ENCODE measurements around the gene FRMD8. TPM values are rescaled to one million over a fixed set of nuclear protein-coding genes. Genes with fewer than 3 reads are reported as not detected.
"Not testable (repeated sequence)": the region's sequence is repeated elsewhere in the genome, so short reads cannot be mapped to it uniquely, and the experiment has no call there.

FRMD8 gene
- total RNA-seq, 1 donor from 2014 or later: 67.5 TPM

- no peak for DNase-seq (ENCODE audit: low read depth)
Observed at GRCh38 chr11:65393513-65394079, 7.2 kb downstream of the FRMD8 start.

DNA sequence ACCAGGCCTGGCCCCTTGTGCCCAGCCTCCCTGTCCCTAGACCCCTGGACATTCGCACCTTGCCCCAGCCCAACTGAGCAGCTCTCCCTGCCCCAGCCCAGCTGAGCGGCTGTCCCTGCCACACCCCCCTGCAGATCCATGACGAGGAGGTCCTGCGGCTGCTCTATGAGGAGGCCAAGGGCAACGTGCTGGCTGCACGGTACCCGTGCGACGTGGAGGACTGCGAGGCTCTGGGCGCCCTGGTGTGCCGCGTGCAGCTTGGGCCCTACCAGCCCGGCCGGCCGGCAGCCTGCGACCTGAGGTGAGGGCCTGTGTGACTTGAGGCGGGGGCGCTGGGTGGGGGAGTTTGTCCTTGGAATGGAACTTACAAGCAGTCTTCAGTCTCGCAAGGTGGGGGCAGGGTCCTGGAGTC, 7.7 kb downstream of the FRMD8 start:
- no peak for DNase-seq (ENCODE audit: low read depth)

- DNase-seq (ENCODE audit: low read depth): no peak
Observed at GRCh38 chr11:65395961-65396530, 9.6 kb downstream of the FRMD8 start.

GRCh38 chr11:65396769-65397745, 10.6 kb downstream of the FRMD8 start:
- no peak for DNase-seq (ENCODE audit: low read depth)

GRCh38 chr11:65398362-65398910, 12.0 kb downstream of the FRMD8 start:
- no peak for DNase-seq (ENCODE audit: low read depth)

DNA sequence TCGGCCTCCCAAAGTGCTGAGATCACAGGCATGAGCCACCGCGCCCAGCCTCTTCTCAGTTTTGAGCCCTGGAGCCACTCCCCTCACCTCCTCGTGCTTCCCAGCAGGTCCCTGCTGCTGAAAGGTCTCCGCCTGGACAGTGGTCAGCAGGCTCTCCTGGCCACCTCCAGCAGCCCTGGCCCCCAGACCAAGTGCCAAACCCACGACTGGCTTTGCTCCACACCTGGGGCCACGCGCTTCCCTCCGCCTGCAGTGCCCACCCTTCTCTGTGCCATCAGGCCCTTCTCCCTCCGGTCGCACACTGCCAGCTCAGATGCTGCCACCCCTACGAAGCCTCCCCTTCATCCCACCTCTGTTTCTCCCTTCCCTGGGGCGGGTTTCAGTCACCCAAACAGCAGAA, 12.8 kb downstream of the FRMD8 start:
- DNase-seq (ENCODE audit: low read depth): no peak

GRCh38 chr11:65399845-65400244, 13.4 kb downstream of the FRMD8 start:
- no peak for DNase-seq (ENCODE audit: low read depth)

DNA sequence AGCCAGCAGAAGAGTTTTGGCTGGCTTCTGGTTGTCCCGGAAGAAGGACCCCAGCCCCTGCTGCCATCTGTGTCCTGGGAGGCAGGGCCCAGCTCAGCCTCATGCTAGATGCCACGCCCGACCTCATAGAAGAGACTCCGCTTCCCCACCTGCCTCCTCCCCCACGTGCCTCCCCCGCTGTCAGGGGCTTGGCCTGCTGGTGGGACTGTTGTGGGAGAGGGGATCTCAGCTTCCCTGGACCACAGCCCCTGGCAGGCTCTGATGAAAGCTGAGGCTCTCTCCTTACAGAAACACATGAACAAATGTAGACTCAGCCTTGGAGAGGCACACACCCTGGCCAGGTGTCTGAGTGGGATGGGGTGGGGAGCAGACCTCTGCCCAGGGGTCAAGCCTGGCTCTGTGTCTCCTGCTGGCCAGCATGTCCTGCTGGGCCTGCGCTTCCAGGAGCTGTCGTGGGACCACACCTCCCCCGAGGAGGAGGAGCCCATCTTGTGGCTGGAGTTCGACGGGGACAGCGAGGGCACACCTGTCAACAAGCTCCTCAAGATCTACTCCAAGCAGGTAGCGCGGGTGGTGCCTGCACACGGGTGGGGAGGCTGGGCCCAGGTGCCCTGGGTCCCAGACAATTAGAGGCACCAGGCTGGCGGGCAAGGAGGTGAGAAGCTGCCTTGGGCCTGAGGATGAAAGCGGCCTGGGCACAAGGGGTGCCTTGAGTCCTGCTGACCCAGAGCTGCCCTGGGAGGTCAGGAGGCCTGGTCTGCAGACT, 14.1 kb downstream of the FRMD8 start:
- no peak for DNase-seq (ENCODE audit: low read depth)

- no peak for DNase-seq (ENCODE audit: low read depth)
Observed at GRCh38 chr11:65401073-65401802, 14.8 kb downstream of the FRMD8 start.

- DNase-seq (ENCODE audit: low read depth): no peak
Observed at GRCh38 chr11:65401803-65402248, 15.4 kb downstream of the FRMD8 start.

DNA sequence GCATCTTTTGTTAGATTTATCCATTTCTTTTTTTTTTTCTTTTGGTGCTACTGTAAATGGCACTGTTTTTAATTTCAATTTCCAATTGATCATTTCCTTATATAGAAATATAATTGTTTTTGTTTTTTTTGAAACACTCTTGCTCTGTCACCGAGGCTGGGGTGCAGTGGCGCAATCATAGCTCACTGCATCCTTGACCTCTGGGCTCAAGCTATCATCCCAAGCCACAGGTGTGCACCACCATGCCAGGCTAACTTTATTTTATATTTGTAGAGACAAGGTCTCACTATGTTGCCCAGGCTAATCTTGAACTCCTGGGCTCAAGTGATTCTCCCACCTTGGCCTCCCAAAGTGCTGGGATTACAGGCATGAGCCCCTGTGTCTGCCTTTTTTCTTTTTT, 16.4 kb downstream of the FRMD8 start:
- DNase-seq (ENCODE audit: low read depth): no peak

DNA sequence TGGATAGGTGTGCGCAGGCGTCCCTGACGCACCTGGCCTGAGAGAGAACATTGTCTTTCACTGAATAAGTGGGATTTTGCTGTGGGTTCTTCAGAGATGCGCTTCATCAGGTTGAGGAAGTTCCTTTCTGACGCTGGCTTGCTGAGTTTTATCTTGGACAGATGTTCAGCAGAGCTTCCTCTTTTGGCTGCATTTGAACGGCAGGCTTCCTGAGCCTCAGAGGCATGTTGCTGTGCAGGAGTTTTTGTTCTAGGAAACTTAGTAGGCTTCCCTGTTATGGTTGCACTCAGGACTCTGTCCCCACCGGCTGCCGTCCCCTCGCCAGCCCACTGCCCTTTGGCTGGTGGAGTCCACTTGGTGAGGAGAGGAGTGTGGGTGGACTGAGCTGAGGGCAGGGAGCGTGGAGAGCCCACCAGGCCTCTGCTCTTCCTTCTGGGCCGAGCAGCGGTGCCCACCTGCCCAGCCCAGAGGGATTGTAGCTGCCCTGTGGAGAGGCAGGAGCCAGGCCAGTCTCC, 17.2 kb downstream of the FRMD8 start:
- no peak for DNase-seq (ENCODE audit: low read depth)

DNA sequence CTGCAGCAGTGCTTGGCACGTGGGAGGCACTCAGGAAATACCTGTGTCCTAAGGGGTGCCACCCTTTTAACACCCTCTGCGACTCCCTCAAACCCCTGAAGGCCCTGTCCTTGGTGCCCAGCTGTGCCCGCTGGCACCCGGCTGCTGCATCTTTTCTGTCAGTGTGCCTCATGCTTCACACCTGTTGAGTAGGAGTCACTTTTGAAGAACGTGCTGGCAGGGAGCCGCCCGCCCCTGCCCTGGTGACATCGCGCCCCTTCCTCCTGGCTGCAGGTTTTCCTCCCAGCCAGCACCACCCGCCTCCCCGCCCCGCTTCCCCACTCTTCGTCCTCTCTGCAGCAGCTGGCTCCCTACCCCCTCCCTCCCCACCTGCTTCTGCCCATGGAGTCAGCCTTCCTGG, 17.8 kb downstream of the FRMD8 start:
- DNase-seq (ENCODE audit: low read depth): no peak

DNA sequence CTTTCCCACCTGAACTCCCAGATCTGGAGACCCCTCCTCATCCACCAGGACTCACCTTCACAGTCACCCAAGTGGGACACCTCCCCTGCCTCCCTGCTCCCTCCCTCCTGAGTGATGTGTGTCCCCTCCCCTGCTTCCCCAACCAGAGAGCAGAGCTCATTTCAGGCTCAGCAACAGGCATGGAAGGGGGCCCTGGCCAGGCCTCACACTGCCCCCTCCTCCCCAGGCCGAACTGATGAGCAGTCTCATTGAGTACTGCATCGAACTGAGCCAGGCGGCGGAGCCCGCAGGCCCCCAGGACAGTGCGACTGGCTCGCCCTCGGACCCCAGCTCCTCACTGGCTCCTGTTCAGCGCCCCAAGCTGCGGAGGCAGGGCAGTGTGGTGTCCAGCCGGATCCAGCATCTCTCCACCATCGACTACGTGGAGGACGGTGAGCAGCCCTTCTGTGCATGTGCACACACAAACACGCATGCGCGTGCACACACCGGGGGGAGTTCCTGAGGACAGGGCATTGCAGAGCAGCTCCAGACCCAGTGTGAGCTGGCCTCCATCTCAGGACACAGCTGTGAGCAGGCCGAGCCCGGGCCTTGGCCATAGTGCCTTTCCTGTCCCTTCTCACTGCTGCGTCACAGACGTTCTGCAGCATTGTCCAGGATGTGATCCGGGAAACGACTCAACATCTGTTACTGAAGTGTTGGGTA, 18.4 kb downstream of the FRMD8 start:
- DNase-seq (ENCODE audit: low read depth): no peak

DNA sequence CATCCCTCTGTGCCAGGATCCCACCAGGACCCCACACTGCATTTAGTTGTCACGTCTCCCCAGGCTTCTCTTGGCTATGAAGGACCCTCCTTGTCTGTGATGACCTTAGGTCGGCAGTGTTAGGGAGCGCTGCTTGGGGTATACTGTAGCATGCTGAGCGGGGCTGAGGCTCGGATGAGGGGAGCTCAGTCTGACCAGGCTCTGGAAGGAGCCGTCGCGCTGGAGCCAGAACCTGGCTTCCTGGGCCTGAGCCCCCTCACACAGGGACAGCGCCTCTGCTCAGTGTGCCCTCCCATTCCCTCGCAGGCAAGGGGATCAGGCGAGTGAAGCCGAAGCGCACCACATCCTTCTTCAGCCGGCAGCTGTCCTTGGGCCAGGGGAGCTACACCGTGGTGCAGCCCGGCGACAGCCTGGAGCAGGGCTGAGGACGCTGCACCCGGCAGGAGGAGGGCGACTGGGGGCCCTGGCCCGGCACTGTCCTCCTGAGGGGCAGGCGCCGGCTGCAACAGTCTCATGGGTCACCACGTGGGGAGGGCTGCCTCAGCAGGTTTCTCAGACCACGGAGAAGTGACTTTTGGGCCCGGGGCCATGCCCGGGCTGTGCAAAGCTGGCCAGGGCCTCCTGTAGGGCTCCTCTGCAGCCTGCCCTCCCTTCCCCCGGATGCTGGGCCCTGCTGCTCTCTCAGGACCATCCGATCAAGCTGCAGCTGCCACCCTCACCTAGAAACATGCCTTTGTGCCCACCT, 24.7 kb downstream of the FRMD8 start:
- no peak for DNase-seq (ENCODE audit: low read depth)

- no peak for DNase-seq (ENCODE audit: low read depth)
Observed at GRCh38 chr11:65411681-65412070, 25.2 kb downstream of the FRMD8 start.

DNA sequence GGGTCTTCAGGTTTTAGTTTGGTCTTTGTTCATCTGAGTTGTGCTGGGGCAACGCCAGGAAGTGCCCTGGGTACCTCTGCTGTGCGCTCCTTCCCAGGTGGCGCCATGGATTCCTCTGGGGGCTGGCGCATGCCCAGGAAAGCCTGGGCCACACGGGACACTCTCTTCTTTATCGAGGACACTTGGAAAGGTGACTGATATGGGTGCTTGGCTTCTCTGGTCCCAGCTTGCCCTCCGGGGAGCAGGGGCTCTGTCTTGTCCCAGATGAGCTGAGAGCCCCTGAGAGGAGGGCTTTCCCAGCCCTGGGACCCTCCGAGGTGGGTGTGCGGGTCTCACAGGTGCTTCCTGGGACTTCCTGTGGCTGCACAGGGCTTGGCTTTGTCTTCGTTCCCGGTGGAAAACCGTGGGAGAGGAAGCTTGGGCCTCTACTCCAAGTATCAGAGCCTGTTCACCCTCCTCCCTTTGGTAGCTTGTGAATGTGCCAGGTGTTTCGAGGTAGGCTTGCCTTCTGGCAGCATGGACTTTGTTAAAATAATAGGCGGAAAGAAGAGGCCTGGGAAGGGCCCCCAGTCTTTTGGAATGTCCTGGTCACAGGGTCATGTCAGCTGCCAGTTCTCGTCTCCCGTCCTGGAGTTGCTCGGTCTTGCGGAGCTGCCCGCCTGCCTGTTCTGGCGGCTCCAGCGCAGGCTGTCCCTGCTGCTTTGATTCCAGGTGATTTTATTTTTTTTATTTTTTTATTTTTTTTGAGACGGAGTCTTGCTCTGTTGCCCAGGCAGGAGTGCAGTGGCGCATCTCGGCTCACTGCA, 26.0 kb downstream of the FRMD8 start:
- no peak for DNase-seq (ENCODE audit: low read depth)

- DNase-seq (ENCODE audit: low read depth): not testable (repeated sequence)
Observed at GRCh38 chr11:65413077-65413664, 26.7 kb downstream of the FRMD8 start.
